COLO668 (cell line): ENCODE measurements around the gene ZNF606.
"Not testable (repeated sequence)": the region's sequence is repeated elsewhere in the genome, so short reads cannot be mapped to it uniquely, and the experiment has no call there.

Source experiments
- DNase-seq: peaks from one replicate; lab custom pipeline; 2025; ENCODE audit not compliant: unreplicated experiment; lab: John Stamatoyannopoulos, UW

Gene ZNF606

GRCh38 chr19:58010507-58010906 is 7.9 kb upstream of the ZNF606 start:
- DNase-seq: no peak

DNA sequence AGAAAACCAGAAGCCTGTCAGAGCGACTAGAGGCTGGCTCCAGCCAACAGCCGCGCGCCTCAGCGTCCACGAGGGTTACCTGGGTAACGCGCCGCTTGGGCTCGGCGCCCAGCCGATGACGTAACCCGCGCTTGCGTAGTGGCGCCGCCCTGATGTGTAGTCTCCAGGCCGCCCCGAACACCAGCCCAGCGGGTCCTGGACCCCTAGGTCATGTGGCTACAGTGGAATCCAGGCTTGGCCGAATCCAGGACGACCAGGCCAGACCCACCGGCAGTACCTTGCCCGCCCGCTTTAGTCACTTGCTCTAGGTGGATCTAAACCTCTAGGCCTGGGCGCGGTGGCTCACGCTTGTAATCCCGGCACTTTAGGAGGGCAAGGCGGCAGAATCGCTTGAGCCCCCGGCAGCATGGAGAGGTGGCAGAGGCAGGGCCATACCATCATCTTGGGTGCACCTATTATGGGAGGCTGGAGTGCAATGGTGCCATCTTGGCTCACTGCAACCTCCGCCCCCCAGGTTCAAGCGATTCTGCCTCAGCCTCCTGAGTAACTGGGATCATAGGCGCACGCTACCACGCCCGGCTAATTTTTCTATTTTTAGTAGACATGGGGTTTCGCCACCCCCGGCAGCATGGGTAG is 7.2 kb upstream of the ZNF606 start:
- DNase-seq: peak; percentile 94

DNA sequence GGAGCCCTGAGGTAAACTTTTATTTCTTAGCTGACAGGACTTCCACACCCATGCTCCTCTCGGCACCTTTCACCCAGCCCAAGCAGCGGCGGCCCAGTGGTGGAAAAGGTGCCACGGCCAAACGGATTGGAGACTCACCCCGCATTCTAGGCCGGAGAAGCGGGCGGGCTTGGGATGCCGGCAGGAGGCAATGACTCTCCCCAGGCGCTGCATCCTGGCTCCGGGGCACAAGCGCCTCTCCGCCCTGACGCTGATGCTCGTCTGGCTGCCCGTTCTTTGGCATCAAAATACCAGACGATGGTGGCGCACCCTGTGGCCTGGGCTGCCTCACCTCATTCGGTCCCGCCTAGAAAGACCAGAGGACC is 6.7 kb upstream of the ZNF606 start:
- DNase-seq: no peak

- DNase-seq: not testable (repeated sequence)
These were observed 6.3 kb upstream of the ZNF606 start for GRCh38 chr19:58008877-58009276.

- DNase-seq: no peak
These were observed 4.7 kb upstream of the ZNF606 start for GRCh38 chr19:58007285-58007684.

- DNase-seq: no peak
These were observed 681 bp upstream of the ZNF606 start for GRCh38 chr19:58003174-58003828.

DNA sequence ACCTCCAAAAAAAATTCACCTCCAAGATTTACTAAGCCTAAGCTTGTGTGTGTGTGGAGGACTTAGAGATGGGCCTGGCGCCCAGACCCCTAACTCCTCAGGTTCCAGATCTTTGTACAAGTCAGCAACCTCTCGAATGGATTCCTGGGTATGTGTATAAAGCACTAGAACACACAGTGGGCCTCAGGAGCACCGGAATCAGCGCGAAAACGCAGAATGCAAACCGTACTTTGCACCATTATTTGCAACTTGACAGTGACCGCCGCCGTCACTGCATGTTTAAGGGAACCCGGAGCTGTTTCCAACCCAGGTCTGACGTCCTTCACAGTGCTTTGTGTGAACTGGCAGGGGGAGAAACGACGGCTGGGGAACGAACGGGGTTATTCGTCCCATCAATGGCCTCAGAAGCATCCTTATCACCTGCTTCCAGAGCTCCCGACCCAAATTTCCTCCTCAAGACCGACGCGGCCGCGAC is 688 bp downstream of the ZNF606 start:
- no peak for DNase-seq

- no peak for DNase-seq
These were observed 1.9 kb downstream of the ZNF606 start for GRCh38 chr19:58000677-58001076.

GRCh38 chr19:57992841-57993240 is 9.8 kb downstream of the ZNF606 start:
- DNase-seq: no peak

DNA sequence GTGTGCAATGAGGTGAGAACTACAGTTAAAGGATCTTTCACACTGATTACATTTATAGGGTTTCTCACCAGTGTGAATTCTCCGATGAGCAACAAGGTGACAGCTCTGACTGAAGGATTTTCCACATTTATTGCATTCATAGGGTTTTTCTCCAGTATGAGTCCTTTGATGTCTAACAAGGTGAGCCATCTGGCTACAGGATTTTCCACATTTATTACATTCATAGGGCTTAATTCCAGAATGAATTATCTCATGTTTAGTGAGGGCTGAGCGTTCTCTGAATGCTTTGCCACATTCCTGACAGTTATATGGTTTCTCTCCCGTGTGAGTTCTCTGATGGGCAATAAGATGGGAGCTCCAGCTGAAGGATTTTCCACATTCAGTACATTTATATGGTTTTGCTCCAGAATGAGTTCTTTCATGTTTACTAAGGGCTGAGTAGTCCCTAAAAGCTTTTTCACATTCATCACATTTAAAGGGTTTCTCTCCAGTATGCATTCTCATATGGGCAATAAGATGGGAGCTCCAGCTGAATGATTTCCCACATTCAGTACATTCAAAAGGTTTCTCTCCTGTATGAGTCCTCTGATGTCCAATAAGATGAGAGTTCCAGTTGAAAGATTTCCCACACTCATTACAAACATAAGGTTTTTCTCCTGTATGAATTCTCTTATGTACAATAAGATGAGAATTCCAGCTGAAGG is 23.9 kb downstream of the ZNF606 start:
- DNase-seq: no peak

- DNase-seq: no peak
These were observed 28.2 kb downstream of the ZNF606 start, which contains the start of gene C19orf18 for GRCh38 chr19:57974434-57974833. Gene C19orf18, minus strand, starts transcription at chr19:57974534. Its CDS starts 102 bp downstream, at chr19:57974432.

DNA sequence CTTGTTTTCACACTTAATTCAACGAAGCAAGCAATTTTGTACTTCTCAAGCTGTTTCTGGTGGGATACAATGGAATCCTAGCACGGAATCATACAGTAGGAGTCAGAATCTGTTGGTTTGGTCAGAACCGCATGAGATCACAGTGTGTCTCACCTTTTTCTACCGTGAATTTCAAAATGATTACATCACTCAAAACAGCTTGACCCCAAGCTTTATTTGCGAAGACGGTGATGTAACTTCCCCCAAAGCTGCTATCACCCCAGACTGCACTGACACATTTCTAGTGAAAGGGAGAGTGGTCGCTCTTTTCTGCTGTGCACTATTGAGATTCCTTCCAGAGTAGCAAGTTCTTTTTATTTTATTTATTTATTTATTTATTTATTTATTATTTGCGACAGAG is 37.9 kb downstream of the ZNF606 start:
- DNase-seq: no peak

DNA sequence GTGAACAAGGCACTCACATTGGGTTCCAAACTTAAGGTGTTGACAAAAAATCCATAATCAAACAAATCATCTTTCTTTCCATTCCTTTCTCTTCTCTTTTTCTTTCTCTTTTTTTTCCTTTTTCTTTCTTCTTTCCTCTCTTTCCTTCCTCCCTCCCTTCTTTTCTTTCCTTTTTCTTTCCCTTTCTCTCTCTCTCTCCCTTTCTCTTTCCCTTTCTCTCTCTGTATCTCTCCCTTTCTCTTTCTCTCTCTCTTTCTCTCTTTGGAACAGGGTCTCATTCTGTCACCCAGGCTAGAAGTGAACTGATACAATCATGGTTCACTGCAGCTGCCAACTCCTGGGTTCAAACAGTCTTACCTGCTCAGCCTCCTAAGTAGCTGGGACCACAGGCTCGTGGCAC is 40.8 kb downstream of the ZNF606 start:
- DNase-seq: no peak

DNA sequence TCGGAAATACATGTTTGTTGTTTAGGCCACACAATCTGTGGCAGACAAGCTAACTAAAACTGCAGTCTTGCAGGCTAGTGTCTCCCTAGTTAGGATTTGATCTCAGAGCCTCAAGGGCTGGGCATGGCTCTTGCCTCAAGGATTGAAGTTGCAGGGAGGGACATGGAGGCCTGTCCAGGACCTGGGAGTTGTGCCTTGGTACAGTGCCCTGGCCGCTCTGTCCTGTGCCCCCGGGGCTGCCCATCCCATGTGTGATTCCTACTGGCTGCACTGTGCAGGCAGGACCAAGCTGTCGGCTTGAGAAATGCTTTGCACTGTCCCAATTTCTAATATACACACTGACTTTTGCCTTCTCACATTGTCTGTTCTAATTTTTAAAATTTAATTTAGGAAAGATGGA is 47.6 kb downstream of the ZNF606 start:
- no peak for DNase-seq

DNA sequence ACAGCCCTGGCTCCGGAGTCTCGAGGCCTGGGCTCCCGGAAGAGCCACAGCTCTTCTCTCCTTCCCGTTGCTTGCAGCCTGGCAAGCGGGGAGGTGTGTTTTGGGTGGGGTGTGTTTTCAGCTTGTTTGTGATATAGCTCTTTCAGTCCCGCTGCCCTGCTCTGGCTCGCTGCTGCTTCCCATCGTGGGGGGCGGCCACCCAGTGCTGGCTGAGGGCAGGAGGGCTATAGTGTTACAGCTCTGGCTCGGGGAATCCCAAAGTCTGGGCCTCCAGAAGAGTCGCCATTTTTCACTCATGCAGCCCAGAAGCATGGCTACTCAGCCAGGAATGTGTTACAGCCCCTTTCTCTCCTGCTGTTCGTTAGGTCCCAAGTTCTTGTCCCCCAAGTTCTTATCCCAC is 52.9 kb downstream of the ZNF606 start:
- DNase-seq: no peak

GRCh38 chr19:57949296-57949695 is 53.3 kb downstream of the ZNF606 start:
- DNase-seq: no peak

DNA sequence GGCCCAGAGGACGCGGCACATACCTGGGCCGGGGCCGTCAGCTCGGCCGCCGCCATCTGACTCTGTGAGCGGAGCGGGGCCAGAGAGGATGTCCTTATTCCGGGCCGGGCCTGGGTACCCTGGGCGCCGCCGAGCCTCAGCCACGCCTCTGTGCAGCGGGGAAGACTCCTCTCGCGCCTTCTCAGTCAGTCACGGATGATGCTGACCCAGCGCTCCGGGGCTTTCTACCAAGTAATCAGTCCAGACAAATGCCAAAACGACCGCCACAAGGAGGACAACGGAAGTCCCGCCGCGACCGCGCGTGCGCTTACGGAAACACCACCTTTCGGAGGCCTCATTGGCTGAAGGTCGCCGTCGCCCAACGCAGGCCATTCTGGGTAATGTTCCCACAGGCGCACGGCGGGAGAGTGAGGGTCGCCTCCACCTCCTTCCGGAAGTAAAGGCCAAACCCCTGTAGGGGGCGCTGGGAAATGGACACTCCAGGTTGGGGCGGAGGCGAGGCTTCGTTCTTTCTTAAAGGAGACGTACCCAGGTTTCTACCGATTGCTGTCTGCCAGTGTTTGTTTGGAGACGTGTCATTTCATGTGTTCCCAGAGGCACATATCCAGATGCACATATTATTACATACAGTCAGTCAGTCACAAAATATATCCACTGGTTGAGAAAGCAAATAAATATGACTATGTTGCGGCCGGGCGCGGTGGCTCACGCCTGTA is 55.0 kb downstream of the ZNF606 start, which contains the start of gene ZNF256:
Gene ZNF256 (minus strand): TSS at position 288 of the 716 bp plus-strand sequence. CDS start 232 bp downstream, at position 56.
- peak; percentile 97 for DNase-seq

GRCh38 chr19:57947088-57947418 is 55.6 kb downstream of the ZNF606 start:
- DNase-seq: no peak

DNA sequence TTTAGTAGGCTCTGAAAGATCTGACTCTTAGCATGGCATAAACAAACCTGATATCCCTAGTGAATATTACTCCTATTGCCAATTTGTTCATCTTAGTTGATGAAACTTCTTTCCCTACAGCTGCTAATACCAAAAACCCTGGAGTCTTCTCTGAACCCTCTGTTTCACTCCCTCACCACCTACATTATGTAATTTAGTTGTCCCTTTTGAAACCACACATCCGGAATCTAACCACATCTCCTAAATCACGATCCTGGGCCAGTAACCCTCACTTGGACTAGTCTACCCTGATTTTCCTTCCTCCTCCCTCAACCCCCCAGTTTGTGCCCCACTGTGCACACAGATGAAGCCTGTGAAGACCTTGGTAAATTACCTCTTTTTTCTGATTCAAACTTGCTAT is 56.3 kb downstream of the ZNF606 start:
- no peak for DNase-seq

DNA sequence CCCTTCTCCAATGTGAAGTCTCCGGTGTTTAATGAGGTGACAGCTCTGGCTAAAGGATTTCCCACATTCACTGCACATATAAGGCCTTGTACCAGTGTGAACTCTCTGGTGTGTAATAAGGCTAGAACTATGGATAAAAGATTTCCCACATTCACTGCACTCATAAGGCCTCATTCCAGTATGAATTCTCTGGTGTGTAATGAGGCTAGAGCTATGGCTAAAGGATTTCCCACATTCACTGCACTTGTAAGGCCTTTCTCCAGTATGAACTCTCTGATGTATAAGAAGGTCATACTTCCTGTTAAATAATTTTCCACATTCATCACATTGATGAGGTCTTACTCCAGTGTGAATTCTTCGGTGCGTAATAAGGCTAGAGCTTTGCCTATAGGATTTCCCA is 61.0 kb downstream of the ZNF606 start:
- no peak for DNase-seq

DNA sequence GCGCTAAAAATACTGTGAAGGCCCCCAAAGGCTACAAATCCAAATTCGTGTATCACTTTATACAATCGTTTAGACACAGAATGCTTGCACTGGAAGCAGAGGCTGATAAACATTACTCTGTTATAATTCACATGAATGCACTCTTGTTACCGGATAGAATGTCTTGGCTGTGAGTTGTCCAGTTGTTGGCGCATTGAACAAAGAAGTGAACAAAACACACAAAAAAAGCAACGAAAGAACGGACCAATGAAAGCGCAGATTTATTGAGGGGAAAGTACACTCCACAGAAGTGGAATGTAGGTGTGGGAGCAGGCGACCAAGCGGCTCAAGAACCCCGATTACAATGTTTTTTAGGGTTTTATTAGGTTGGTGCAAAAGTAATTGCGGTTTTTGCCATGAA is 66.9 kb downstream of the ZNF606 start:
- DNase-seq: no peak
